ENCODE measurements around the gene RRP1B.

- TF ChIP-seq CTCF (IDR thresholded peaks at IDR 0.05) (no peak), EZH2phosphoT487 (IDR thresholded peaks at IDR 0.05) (no peak), EZH2 (IDR thresholded peaks at IDR 0.05) (no peak)
Observed at GRCh38 chr21:43702785-43703034, 43.4 kb downstream of the RRP1B start.

Measured in neural progenitor cell (in vitro differentiated cells).